K562 (cell line): ENCODE data around the gene AGO4. TPM values are rescaled to one million over a fixed set of nuclear protein-coding genes. Genes with fewer than 3 reads are reported as not detected.

ENCODE experiments used
- ARID1B ChIP-seq: fragments of 450-650 bp; IDR thresholded peaks from 2 replicates; pipeline ENCODE4 v1.6.1; 2016; ENCODE audit warnings: antibody characterized with exemption, mild to moderate bottlenecking, inconsistent platforms
- CBFB ChIP-seq: sonication (generic); formaldehyde crosslinking; IDR thresholded peaks from 2 replicates; pipeline ENCODE4 v1.4.0; 2020; ENCODE audit warnings: mild to moderate bottlenecking, missing genetic modification reagents
- CBX8 ChIP-seq: fragments of 200-600 bp; sonication (generic); IDR thresholded peaks from 2 replicates; pipeline ENCODE4 v1.6.1; 2012; ENCODE audit warnings: borderline replicate concordance, mixed run types, low read depth, mild to moderate bottlenecking, moderate library complexity, mixed read lengths, low read length, control low read depth, inconsistent platforms; ENCODE audit not compliant: poor library complexity, severe bottlenecking; ENCODE audit errors: extremely low read depth
- CCNT2 ChIP-seq: IDR thresholded peaks from 2 replicates; pipeline ENCODE4 v1.6.1; 2011; ENCODE audit warnings: borderline replicate concordance, low read depth, mild to moderate bottlenecking, moderate library complexity, mixed read lengths, low read length; ENCODE audit not compliant: insufficient read length; ENCODE audit errors: extremely low read depth
- CXXC5 ChIP-seq: fragments of 250-450 bp; sonication (Bioruptor Pico); IDR thresholded peaks from 2 replicates; pipeline ENCODE4 v1.8.0; 2022; ENCODE audit warnings: inconsistent platforms, mild to moderate bottlenecking, moderate library complexity
- ELF2 ChIP-seq: fragments of 250-450 bp; sonication (Bioruptor Pico); IDR thresholded peaks from 2 replicates; pipeline ENCODE4 v1.5.0; 2021; ENCODE audit warnings: mild to moderate bottlenecking
- ELK1 ChIP-seq: sonication (generic); formaldehyde crosslinking; IDR thresholded peaks from 2 replicates; pipeline ENCODE4 v1.8.1; 2022; ENCODE audit warnings: missing genetic modification reagents
- FOSL1 ChIP-seq: fragments of 200-800 bp; sonication (Bioruptor generic); conservative IDR thresholded peaks from 2 replicates; pipeline ENCODE4 v1.6.1; 2016; ENCODE audit warnings: missing genetic modification characterization, missing compliant biosample characterization
- FOXO4 ChIP-seq: fragments of 450-650 bp; formaldehyde crosslinking; IDR thresholded peaks from 2 replicates; pipeline ENCODE4 v1.4.0; 2020; ENCODE audit warnings: mild to moderate bottlenecking, moderate library complexity
- NFIC ChIP-seq: fragments of 450-650 bp; IDR thresholded peaks from 2 replicates; pipeline ENCODE4 v1.6.1; 2017; ENCODE audit warnings: mild to moderate bottlenecking, inconsistent platforms
- PYGO2 ChIP-seq: fragments of 450-650 bp; IDR thresholded peaks from 2 replicates; pipeline ENCODE4 v1.6.1; 2016; ENCODE audit warnings: mild to moderate bottlenecking, missing genetic modification characterization, moderate library complexity, missing compliant biosample characterization
- YBX1 ChIP-seq: fragments of 450-650 bp; IDR thresholded peaks from 2 replicates; pipeline ENCODE4 v1.7.1; 2016; ENCODE audit warnings: mild to moderate bottlenecking
- ZBTB34 ChIP-seq: fragments of 250-450 bp; sonication (Bioruptor Pico); IDR thresholded peaks from 2 replicates; pipeline ENCODE4 v1.8.0; 2021; ENCODE audit warnings: mild to moderate bottlenecking, moderate library complexity
- ZNF133 ChIP-seq: fragments of 250-450 bp; sonication (Bioruptor Pico); IDR thresholded peaks from 2 replicates; pipeline ENCODE4 v1.4.0; 2020; ENCODE audit warnings: mild to moderate bottlenecking
- ZNF253 ChIP-seq: fragments of 250-450 bp; sonication (Bioruptor Pico); conservative IDR thresholded peaks from 2 replicates; pipeline ENCODE4 v1.6.1; 2021; ENCODE audit warnings: mild to moderate bottlenecking
- ZNF318 ChIP-seq, 2 experiments: fragments of 450-650 bp; IDR thresholded peaks; 2 replicates each; pipeline ENCODE4 v1.6.1; 2016; ENCODE audit warnings: mild to moderate bottlenecking in 2 of 2, borderline replicate concordance in 1 of 2, low read depth in 1 of 2, moderate library complexity in 1 of 2
- ZNF717 ChIP-seq: fragments of 250-450 bp; sonication (Bioruptor Pico); IDR thresholded peaks from 2 replicates; pipeline ENCODE4 v1.5.0; 2021
- polyA plus RNA-seq, 8 experiments: library from polyadenylated mRNA; depleted of rRNA in 4 of 8; stranded (reverse) in 5 of 8; unstranded in 3 of 8; fragments of >200 nt; fragmentation: Nextera tagmentation in 2 of 8; fragmentation: Illumina TruSeq in 1 of 8; extraction: Ambion mirVana in 2 of 8; extraction: Trizol in 1 of 8; gene quantifications; 2 replicates each; pipeline versions ENCODE4 v1.2.1 to v1.2.3, GENCODE V29; 2011 to 2014; ENCODE audit warnings: inconsistent platforms in 1 of 8, missing spikeins in 1 of 8
- total RNA-seq, 7 experiments: library from RNA; depleted of rRNA in 6 of 7; stranded (reverse); fragments of >200 nt in 6 of 7; fragmentation: Illumina TruSeq in 2 of 7; extraction: Trizol in 2 of 7; gene quantifications; 2 replicates each; pipeline versions ENCODE4 v1.2.1 to v1.2.3, GENCODE V29; 2011 to 2021; ENCODE audit warnings: low replicate concordance in 1 of 7

Gene AGO4
- total and polyA plus RNA-seq, 9 of the 15 experiments (the other 6 are each of a cell fraction or from before 2014, with no cell fraction given): 1.3 to 10.5 (median 6.5) TPM

GRCh38 chr1:35894183-35894582 is 86.4 kb downstream of the AGO4 start (continued):
- TF ChIP-seq FOSL1: peak; percentile 84
- TF ChIP-seq ARID1B: peak; percentile 59
- TF ChIP-seq FOXO4: no peak
- no peak for TF ChIP-seq ZBTB34 (CRISPR knock-in tag)
- TF ChIP-seq ZNF253: no peak
- TF ChIP-seq YBX1: no peak
- no peak for TF ChIP-seq CBX8
- TF ChIP-seq ZNF717 (CRISPR knock-in tag): no peak
- TF ChIP-seq CXXC5: peak; percentile 50; the same call in 1 of the 2 replicates
- no peak for TF ChIP-seq ZNF318 (IDR thresholded peaks at IDR 0.05; ENCODE audit: borderline replicate concordance in 1 of 2, low read depth in 1 of 2)
- no peak for TF ChIP-seq CBFB
- TF ChIP-seq ELF2 (CRISPR knock-in tag): no peak
- no peak for TF ChIP-seq ZNF133
- no peak for TF ChIP-seq ELK1 (CRISPR knock-in tag)
- TF ChIP-seq PYGO2 (tag): no peak
- TF ChIP-seq CCNT2: no peak
- TF ChIP-seq NFIC: 0 out of 2 replicates have a peak, but pooled peaks have one; percentile 41
